K562 treated with DMSO at 1 percent for 24 hours (cell line): ENCODE results near the gene CCDC138. TPM values are rescaled to one million over a fixed set of nuclear protein-coding genes. Genes with fewer than 3 reads are reported as not detected.

ENCODE experiments used
- total RNA-seq: library from RNA; unstranded; fragments of 300-600 nt; gene quantifications from 2 replicates; pipeline ENCODE4 v1.2.3, GENCODE V29; 2022; ENCODE audit warnings: low read depth; ENCODE audit not compliant: insufficient read depth

Gene CCDC138, protein sequence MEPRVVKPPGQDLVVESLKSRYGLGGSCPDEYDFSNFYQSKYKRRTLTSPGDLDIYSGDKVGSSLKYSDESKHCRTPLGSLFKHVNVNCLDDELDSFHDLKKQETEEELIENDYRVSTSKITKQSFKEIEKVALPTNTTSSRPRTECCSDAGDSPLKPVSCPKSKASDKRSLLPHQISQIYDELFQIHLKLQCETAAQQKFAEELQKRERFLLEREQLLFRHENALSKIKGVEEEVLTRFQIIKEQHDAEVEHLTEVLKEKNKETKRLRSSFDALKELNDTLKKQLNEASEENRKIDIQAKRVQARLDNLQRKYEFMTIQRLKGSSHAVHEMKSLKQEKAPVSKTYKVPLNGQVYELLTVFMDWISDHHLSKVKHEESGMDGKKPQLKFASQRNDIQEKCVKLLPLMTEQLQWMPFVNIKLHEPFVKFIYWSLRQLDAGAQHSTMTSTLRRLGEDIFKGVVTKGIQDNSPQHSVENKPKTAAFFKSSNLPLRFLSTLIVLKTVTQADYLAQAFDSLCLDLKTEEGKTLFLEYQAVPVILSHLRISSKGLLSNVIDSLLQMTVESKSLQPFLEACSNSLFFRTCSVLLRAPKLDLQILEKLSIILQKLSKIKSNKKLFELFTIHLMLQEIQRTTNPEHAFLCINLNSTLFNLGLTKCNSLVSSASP
- total RNA-seq: 6.0 TPM in 2 replicates

DNA sequence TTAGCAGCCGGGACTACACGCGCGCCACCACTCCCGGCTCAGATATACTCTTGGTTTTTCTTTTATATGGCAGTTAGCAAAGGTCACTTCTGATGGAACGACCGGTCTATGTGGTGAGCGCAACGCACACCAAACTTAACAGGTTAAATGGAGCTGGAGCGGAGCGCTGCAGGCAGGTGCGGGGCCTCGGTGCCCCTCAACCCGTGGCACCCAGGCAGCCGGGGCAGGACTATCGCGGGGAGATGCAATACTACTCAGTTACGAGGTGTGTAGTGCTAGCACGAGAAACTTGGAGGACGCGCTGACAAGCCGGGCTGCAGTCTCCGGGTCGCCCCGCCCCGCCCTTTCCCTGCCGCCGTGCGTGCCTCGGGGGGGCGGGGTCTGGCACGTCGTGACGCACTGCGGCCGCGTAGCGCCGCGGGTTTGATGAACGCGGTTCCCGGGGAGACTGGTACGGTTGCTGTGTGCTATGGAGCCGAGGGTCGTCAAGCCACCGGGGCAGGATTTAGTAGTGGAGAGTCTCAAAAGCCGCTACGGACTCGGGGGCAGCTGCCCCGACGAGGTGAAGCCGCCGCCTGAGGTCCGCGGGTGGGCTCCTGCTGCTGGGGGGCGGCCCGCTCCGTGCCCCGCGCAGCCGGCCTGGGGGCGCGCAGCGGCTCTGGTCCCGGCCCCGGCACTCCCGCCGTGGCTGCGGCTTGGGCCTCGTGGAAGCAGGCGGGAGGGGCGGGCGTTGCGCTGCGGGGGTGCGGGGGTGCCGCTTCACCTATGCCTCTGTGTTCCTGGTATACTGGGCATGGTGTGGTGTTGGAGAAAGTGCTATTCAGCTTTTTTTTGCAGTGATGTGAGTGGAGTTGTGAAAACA lies at the start of gene CCDC138:
TSS of gene CCDC138 (plus strand) at position 418 of the 862 bp plus-strand sequence. CDS start at position 470, 52 bp downstream.

Other genes with a start within 250 kb of the CCDC138 start
- gene RANBP2, start 67.3 kb upstream of the CCDC138 start, total RNA-seq: 15.4 and 19.6 TPM in 2 replicates
- not detected in 2 replicates for gene EDAR, start 202.4 kb downstream of the CCDC138 start, total RNA-seq